ENCODE data around the gene CHD1L.

Gene CHD1L

GRCh38 chr1:147264158-147264768 is 21.8 kb downstream of the CHD1L start:
- TF ChIP-seq CTCF (IDR thresholded peaks at IDR 0.05), result no peak
- Histone ChIP-seq H3K4me1 (no peaks in the 10 kb centered on the region), H3K27ac (no peak overlapping the region), H3K4me3 (no peak overlapping the region), H3K9me3 (no peaks in the 10 kb centered on the region), H3K36me3 (peaks cover 60 to 87% (median 82%) of the 10 kb centered on the region in 3 donors), H3K27me3 (no peaks in the 10 kb centered on the region)
- no peak for DNase-seq
- intact Hi-C loops (cut with DNase I; ENCODE audit: low total_unique reads), result no loop called here

DNA sequence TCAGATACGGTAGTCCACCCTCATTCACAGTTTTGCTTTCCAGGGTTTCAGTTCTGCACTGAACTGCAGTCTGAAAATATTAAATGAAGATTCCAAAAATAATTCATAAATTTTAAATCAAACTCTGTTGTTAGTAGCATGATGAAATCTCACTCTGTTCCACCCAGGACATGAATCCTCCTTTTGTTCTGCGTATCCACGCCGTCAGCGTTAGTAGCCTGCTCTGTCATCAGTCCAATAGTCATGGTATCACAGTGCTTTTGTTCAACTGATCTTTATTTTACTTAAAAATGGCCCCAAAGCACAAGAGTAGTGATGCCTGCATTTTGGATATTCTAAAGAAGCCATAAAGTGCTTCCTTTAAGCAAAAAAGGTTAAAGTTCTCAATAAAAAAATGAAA is 23.9 kb downstream of the CHD1L start:
- Histone ChIP-seq H3K4me1 (no peaks in the 10 kb centered on the region), H3K27me3 (no peaks in the 10 kb centered on the region), H3K27ac (no peak overlapping the region), H3K4me3 (no peak overlapping the region), H3K36me3 (peaks cover 58 to 79% (median 72%) of the 10 kb centered on the region in 3 donors), H3K9me3 (no peaks in the 10 kb centered on the region)
- no peak for TF ChIP-seq CTCF (IDR thresholded peaks at IDR 0.05)
- DNase-seq, result no peak
- intact Hi-C loops (cut with DNase I; ENCODE audit: low total_unique reads), result no loop called here

DNA sequence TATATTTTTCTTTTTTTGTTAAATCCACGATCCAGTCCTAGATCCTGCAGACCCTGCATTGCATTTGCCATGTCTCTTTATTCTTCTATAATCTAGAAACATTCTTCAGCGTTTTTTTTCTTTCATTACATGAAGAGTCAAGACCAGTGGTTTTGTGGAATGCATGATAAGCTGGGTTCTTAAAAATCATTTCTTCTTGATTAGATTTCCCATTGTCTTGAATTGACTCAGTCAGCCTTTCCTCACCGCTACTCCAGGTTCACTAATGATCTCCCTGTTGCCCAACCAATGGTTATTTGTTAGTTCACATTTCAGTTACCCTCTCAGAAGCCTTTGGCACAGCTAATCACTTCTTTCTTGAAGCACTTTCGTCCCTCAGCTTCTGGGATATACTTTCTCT is 25.2 kb downstream of the CHD1L start:
- Histone ChIP-seq H3K27me3 (no peaks in the 10 kb centered on the region), H3K27ac (no peak overlapping the region), H3K4me3 (no peak overlapping the region), H3K4me1 (peaks cover 0 to 3% (median under 1%) of the 10 kb centered on the region in 4 donors), H3K36me3 (peaks cover 50 to 79% (median 65%) of the 10 kb centered on the region in 3 donors), H3K9me3 (no peaks in the 10 kb centered on the region)
- TF ChIP-seq CTCF (IDR thresholded peaks at IDR 0.05), result no peak
- intact Hi-C loops (cut with DNase I; ENCODE audit: low total_unique reads), result no loop called here
- no peak for DNase-seq

DNA sequence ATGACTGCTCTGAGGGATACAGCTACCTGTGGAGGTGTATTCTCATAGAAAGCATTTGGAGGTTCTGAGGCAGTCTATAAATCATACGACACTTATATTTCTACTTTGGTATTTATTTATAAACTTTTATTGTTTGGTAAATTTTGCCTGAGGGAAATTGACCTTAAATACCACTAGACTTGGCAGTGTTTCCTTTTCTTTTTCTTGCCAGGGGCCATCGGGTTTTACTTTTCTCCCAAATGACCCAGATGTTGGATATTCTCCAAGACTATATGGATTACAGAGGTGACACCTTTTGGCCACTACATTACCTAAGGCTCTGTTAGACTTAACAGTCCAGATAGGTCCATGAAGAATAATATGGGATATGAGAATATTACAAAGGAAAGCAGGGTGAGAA is 28.2 kb downstream of the CHD1L start:
- no peaks in the 10 kb centered on the region for H3K27me3 ChIP-seq
- H3K4me1 ChIP-seq, result peaks cover 0 to 13% (median 9%) of the 10 kb centered on the region in 4 donors
- H3K27ac ChIP-seq, result no peak overlapping the region
- no peaks in the 10 kb centered on the region for H3K9me3 ChIP-seq
- no peak overlapping the region for H3K4me3 ChIP-seq
- H3K36me3 ChIP-seq, result peaks cover 43 to 59% (median 47%) of the 10 kb centered on the region in 3 donors
- intact Hi-C loops (cut with DNase I; ENCODE audit: low total_unique reads), result no loop called here
- TF ChIP-seq CTCF (IDR thresholded peaks at IDR 0.05), result no peak
- DNase-seq, result no peak

DNA sequence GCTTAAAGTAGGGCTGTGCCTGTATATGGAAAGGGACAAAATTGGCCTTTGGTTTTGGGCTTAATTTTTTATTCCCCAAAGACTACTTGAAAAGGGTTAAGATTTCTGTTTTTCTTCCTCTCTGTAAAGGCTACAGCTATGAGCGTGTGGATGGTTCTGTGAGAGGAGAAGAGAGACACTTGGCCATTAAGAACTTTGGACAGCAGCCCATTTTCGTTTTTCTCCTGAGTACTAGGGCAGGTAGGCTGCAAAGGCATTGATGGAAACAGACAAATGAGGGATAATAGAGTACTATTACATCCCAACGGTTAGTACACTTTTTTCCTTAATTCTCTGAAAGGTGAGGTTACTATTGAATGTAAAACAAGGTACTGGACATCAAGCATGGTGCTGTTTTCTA is 29.6 kb downstream of the CHD1L start:
- Histone ChIP-seq H3K4me3 (no peak overlapping the region), H3K9me3 (no peaks in the 10 kb centered on the region), H3K27ac (peak overlapping the region in 1 of 2 donors; percentile 62), H3K4me1 (peaks cover 0 to 13% (median 9%) of the 10 kb centered on the region in 4 donors), H3K36me3 (peaks cover 40 to 60% (median 49%) of the 10 kb centered on the region in 3 donors), H3K27me3 (no peaks in the 10 kb centered on the region)
- intact Hi-C loops (cut with DNase I; ENCODE audit: low total_unique reads), result no loop called here
- DNase-seq, result no peak
- TF ChIP-seq CTCF (IDR thresholded peaks at IDR 0.05), result no peak
